Keratinocyte (primary cell): ENCODE results near the gene PLCG2.

ENCODE experiments used
- CTCF ChIP-seq, 3 experiments: IDR thresholded peaks in 1 of 3; conservative IDR thresholded peaks in 1 of 3; optimal IDR thresholded peaks in 1 of 3; 2 replicates in 2 of 3; 3 replicates in 1 of 3; pipeline versions ENCODE3 to v1.5.1; 2011; ENCODE audit warnings: low read length in 3 of 3, mild to moderate bottlenecking in 3 of 3, moderate library complexity in 2 of 3, control low read depth in 1 of 3, inconsistent platforms in 1 of 3; ENCODE audit not compliant: insufficient read depth in 2 of 3; ENCODE audit errors: extremely low read depth in 1 of 3
- EZH2 ChIP-seq: IDR thresholded peaks from one replicate; pipeline ENCODE4 v1.6.1; 2012; ENCODE audit warnings: inconsistent platforms, mild to moderate bottlenecking, low read length, moderate library complexity

GRCh38 chr16:81860287-81861266 lies 81.5 kb downstream of the PLCG2 start:
- no peak for TF ChIP-seq CTCF (optimal IDR thresholded peaks at IDR 0.05 in 1 of 3, IDR thresholded peaks at IDR 0.05 in 1 of 3, conservative IDR thresholded peaks at IDR 0.05 in 1 of 3; ENCODE audit: extremely low read depth in 1 of 3, insufficient read depth in 2 of 3, low read length in 3 of 3)
- no peak for TF ChIP-seq EZH2
